Ovary (tissue), 9 donors: Measurements from ENCODE around the gene SETBP1. TPM values are rescaled to one million over a fixed set of nuclear protein-coding genes. Genes with fewer than 3 reads are reported as not detected.

ENCODE experiments used
- DNase-seq, 5 donors: peaks; one replicate each; pipeline ENCODE4 v3.0.0-alpha.2; 2019 to 2020
- H3K27ac ChIP-seq, 2 donors: fragments of 200-600 bp; one replicate each; pipeline versions ENCODE4 v1.5.1 to v1.8.0; 2019 to 2022
- H3K27me3 ChIP-seq: fragments of 200-600 bp; one replicate; pipeline ENCODE4 v1.8.0; 2022
- H3K36me3 ChIP-seq: fragments of 200-600 bp; sonication (generic); one replicate; pipeline ENCODE4 v1.5.1; 2019
- H3K4me1 ChIP-seq: one replicate; pipeline ENCODE4 v1.8.1; 2013; ENCODE audit warnings: mild to moderate bottlenecking, moderate library complexity; ENCODE audit not compliant: insufficient read depth
- H3K4me3 ChIP-seq: fragments of 200-600 bp; sonication (generic); one replicate; pipeline ENCODE4 v1.5.1; 2017
- H3K9me3 ChIP-seq, 2 donors: fragments of 200-600 bp in 1 of 2; sonication (generic) in 1 of 2; one replicate each; pipeline versions ENCODE4 v1.5.1 to v1.8.1; 2013 to 2019; ENCODE audit warnings: mild to moderate bottlenecking in 1 of 2, moderate library complexity in 1 of 2
- EP300 ChIP-seq: sonication (generic); formaldehyde crosslinking; IDR thresholded peaks from one replicate; pipeline ENCODE4 v1.6.1; 2017; ENCODE audit warnings: antibody characterized with exemption
- POLR2A ChIP-seq: fragments of 450-650 bp; IDR thresholded peaks from one replicate; pipeline ENCODE4 v1.6.1; 2017; ENCODE audit warnings: antibody characterized with exemption, mild to moderate bottlenecking, moderate library complexity
- WGBS, 3 donors: extraction: QIAGEN DNeasy Blood & Tissue Kit in 1 of 3; methylation state at CpG; one replicate each; pipeline versions ENCODE4 v1.1.5 to v1.1.7; 2013 to 2017; 5-methylcytosine and 5-hydroxymethylcytosine counted together
- intact Hi-C, 4 donors: fragments of 100-400 bp; cut with DNase I; formaldehyde crosslinking; loops; one replicate each; pipeline versions ENCODE4 v1.11.0 to v1.15.1; 2022 to 2023
- polyA plus RNA-seq, 2 donors: library from polyadenylated mRNA; stranded (reverse); fragments of 200-250 nt in 1 of 2; fragments of 350-450 nt in 1 of 2; fragmentation: Illumina TruSeq in 1 of 2; extraction: RNeasy Lipid Tissue Mini Kit (QIAGEN cat#74804) in 1 of 2; gene quantifications; one replicate each; pipeline ENCODE4 v1.2.3, GENCODE V29; 2013 to 2014
- total RNA-seq, 7 donors: library from RNA; depleted of rRNA in 2 of 7; stranded (reverse); fragments of >200 nt in 2 of 7; fragmentation: NEBNext Ultra II Directional in 3 of 7; extraction: Animal tissue kit (Norgen Biotek cat#: 25700) in 3 of 7; gene quantifications; one replicate each; pipeline versions ENCODE4 v1.1.0 to v1.2.4, GENCODE V29; 2016 to 2023
- TF ChIP-seq, protein P1 (sequence below), 3 donors: fragments of 450-650 bp in 2 of 3; fragments of 200-600 bp in 1 of 3; IDR thresholded peaks; one replicate each; pipeline versions ENCODE4 v1.5.1 to v1.8.0; 2016 to 2022; ENCODE audit warnings: antibody characterized with exemption in 3 of 3, mild to moderate bottlenecking in 1 of 3
- donor health status: DM: no; HTN: no; CAD: no; lungs with moderate emphysema.
- donor health status: DM: no; HTN: no; CAD: no.
- donor health status: Bipolar disorder and iron deficiency.
- donor health status: DM: yes; HTN: yes; CAD: no.
- donor health status: DM: no; HTN: no; CAD: no.
- donor health status: DM: yes; HTN: yes; CAD: no.

SETBP1 gene
- total and polyA plus RNA-seq, 9 donors, result 7.8 to 53.7 (median 28.4) TPM

DNA sequence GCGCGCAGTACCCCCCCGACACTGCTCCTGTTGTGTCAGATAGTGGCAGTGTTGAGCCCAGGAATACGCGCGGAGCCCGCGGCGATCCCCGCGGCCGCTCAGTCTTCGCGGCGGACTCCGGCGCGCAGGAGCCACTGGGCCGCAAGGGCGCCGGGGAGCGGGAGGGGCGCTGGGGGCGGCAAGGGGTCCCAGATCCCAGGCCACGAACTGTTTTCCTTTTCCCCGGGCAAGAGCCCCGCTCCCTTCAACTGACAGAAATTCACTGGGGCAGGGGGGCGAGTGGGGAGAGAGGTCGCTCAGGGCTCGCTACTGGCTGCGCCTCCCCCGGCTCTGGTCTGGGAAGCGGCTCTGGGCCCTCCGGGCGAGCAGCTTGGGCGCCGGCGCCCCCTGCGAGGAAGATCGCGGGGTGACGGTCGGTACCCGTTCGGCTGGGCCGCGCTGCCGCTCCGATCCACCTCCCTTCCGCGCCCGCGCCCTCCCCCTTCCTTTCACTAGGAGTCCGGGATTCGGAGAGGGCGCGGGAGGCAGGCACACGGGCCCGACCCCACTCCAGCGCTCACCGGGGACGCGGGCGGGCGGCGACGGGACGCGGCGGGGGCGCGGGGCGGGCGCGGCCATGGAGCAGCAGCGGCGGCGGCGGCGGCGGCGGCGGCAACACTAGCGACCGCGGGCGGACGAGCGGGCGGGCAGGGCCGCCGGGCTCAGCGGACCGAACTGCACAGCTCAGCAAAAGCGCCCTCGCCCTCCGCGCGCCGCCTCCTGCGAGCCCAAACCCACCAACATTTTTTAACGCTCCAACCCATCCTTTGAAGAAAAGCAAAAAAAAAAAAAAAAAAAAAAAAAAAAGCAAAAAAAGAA, 1.4 kb upstream of the SETBP1 start:
- no peaks in the 10 kb centered on the region for H3K27me3 ChIP-seq
- H3K4me3 ChIP-seq, result peak overlapping the region; percentile 72
- peak; percentile 83 to 90 (median 88) for DNase-seq
- intact Hi-C loops, result loop anchor here in 1 of 4 donors (10.0 kb wide), 1 partner anchor 536 kb away; no protein-coding TSS in a partner anchor
- no peaks in the 10 kb centered on the region for H3K9me3 ChIP-seq
- H3K27ac ChIP-seq, result peak overlapping the region; percentile 91 to 94
- H3K4me1 ChIP-seq, result peaks cover 6% of the 10 kb centered on the region
- 0 to 1% (median 1%) methylated on average over 27 to 102 of the region's 102 CpGs for WGBS, 3 donors
- H3K36me3 ChIP-seq, result no peaks in the 10 kb centered on the region
- TF ChIP-seq POLR2A, result peak; percentile 79
- no peak for TF ChIP-seq EP300
- TF ChIP-seq, protein P1, sequence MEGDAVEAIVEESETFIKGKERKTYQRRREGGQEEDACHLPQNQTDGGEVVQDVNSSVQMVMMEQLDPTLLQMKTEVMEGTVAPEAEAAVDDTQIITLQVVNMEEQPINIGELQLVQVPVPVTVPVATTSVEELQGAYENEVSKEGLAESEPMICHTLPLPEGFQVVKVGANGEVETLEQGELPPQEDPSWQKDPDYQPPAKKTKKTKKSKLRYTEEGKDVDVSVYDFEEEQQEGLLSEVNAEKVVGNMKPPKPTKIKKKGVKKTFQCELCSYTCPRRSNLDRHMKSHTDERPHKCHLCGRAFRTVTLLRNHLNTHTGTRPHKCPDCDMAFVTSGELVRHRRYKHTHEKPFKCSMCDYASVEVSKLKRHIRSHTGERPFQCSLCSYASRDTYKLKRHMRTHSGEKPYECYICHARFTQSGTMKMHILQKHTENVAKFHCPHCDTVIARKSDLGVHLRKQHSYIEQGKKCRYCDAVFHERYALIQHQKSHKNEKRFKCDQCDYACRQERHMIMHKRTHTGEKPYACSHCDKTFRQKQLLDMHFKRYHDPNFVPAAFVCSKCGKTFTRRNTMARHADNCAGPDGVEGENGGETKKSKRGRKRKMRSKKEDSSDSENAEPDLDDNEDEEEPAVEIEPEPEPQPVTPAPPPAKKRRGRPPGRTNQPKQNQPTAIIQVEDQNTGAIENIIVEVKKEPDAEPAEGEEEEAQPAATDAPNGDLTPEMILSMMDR (IDR thresholded peaks at IDR 0.05), result peak; percentile 61 to 72 (median 71)

DNA sequence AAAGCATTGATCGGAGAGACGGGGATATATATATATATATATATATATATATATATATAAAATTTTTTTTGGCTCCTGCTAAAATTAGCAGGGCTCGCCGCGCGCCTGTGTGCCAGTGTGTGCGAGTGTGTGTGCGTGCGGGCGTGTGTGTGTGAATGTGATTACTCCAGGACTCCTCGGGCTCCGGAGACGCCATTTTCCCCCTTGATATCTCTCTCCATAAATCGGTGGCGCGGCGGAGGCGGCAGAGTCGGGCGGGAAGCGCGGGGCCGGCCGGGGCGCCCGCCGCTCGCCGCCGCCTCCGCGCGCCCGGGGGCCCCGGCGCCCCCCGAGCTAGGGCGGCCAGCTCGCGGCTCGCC, 795 bp upstream of the SETBP1 start:
- intact Hi-C loops, result loop anchor here in 3 of 4 donors (5.0 to 10.0 kb wide), 4 partner anchors 155 to 535 kb away; no protein-coding TSS in a partner anchor
- peaks cover 6% of the 10 kb centered on the region for H3K4me1 ChIP-seq
- H3K36me3 ChIP-seq, result no peaks in the 10 kb centered on the region
- peak; percentile 63 to 77 (median 70) for DNase-seq
- H3K27me3 ChIP-seq, result no peaks in the 10 kb centered on the region
- WGBS, 3 donors, result 0 to 1% (median 0%) methylated on average over 33 to 41 of the region's 41 CpGs
- TF ChIP-seq POLR2A (no peak), EP300 (no peak)
- TF ChIP-seq, protein P1 (IDR thresholded peaks at IDR 0.05), result no peak
- peak overlapping the region; percentile 72 for H3K4me3 ChIP-seq
- H3K9me3 ChIP-seq, result no peaks in the 10 kb centered on the region
- peak overlapping the region; percentile 83 to 91 for H3K27ac ChIP-seq

DNA sequence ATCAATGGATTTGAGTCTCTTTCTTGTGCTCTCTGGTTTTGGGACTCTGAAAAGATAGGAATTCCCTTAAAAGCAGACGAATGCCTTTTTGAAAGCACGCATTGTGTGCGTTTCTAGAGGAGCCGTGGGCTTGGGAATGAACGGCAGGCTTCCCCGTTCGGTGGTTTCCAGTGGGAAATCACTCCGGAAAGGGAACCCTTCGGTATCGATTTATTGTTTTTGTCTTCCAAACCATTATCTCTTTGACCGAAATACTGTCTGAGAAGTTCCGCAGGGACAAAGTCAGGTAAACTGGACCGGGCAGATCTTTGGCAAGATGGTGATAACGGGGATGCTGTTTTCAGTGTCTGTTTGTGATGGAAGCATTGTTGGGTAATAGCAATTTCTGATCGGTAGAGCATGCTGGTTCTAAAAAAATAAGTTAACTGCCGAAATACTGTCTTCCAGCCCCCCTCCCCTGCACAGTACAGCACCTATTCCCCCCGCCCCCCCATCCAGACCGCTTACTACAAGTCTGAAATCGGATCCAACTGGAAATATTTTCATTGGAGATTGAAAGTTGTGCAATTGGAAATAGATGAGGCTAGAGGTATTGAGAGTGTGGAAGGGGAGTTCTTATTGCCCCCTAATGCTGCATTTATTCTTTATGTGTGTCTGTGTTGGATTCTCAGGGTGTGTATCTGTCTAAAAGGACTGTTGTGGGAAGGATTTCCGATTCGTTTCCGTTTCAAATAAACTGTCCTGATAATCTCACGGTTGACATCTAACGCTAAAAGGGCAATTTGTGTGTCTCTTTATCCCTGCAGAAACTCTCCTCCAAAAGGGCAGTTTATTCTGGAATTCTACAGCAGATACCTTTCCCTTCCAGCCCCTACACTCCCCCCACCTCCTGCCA, 635 bp downstream of the SETBP1 start:
- H3K4me1 ChIP-seq, result peaks cover 6% of the 10 kb centered on the region

More for the DNA sequence above, 635 bp downstream of the SETBP1 start:
- no peaks in the 10 kb centered on the region for H3K9me3 ChIP-seq
- peak in 2 of 5 donors; percentile 14 to 27 for DNase-seq
- H3K27ac ChIP-seq, result peak overlapping the region; percentile 58 to 91
- no peaks in the 10 kb centered on the region for H3K36me3 ChIP-seq
- TF ChIP-seq, protein P1 (IDR thresholded peaks at IDR 0.05), result no peak
- TF ChIP-seq EP300 (no peak), POLR2A (no peak)
- H3K27me3 ChIP-seq, result no peaks in the 10 kb centered on the region
- peak overlapping the region; percentile 72 for H3K4me3 ChIP-seq
- intact Hi-C loops, result loop anchor here in 3 of 4 donors (5.0 to 10.0 kb wide), 3 partner anchors 153 to 531 kb away; no protein-coding TSS in a partner anchor
- 0 to 2% (median 2%) methylated on average over 24 of the region's 24 CpGs for WGBS, 3 donors
